WTC11 (cell line): ENCODE data around the gene SNTB2.

Source experiments
- JUN ChIP-seq: sonication (generic); formaldehyde crosslinking; IDR thresholded peaks from 2 replicates; pipeline ENCODE4 v1.8.0; 2023; ENCODE audit warnings: mild to moderate bottlenecking, missing genetic modification reagents
- TF ChIP-seq, protein P1 (sequence below): sonication (generic); formaldehyde crosslinking; conservative IDR thresholded peaks from 2 replicates; pipeline ENCODE4 v1.8.1; 2023; ENCODE audit warnings: mild to moderate bottlenecking, low read depth, missing genetic modification reagents, moderate library complexity
- TF ChIP-seq, protein P2 (sequence below): fragments of 200-600 bp; IDR thresholded peaks from 2 replicates; pipeline ENCODE4 v1.8.0; 2022; ENCODE audit warnings: antibody characterized with exemption

DNA sequence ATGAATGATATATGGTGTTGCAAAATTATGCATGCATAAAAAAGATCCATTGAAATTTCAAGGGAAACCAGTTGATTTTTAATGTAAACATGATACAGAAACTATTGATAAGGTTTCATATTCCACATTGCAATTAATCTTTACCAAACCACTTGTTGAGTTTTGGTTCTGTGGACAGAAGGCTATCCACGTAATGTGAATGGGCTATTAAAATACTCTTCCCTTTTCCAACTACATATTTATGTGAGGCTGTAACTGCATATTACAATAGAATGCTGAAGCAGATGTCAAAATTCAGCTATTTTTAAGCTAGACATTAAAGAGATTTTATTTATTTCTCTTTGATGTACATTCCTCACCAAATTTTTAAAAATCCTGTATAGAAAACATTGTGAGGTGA is 90.4 kb downstream of the SNTB2 start:
- TF ChIP-seq, protein P1, sequence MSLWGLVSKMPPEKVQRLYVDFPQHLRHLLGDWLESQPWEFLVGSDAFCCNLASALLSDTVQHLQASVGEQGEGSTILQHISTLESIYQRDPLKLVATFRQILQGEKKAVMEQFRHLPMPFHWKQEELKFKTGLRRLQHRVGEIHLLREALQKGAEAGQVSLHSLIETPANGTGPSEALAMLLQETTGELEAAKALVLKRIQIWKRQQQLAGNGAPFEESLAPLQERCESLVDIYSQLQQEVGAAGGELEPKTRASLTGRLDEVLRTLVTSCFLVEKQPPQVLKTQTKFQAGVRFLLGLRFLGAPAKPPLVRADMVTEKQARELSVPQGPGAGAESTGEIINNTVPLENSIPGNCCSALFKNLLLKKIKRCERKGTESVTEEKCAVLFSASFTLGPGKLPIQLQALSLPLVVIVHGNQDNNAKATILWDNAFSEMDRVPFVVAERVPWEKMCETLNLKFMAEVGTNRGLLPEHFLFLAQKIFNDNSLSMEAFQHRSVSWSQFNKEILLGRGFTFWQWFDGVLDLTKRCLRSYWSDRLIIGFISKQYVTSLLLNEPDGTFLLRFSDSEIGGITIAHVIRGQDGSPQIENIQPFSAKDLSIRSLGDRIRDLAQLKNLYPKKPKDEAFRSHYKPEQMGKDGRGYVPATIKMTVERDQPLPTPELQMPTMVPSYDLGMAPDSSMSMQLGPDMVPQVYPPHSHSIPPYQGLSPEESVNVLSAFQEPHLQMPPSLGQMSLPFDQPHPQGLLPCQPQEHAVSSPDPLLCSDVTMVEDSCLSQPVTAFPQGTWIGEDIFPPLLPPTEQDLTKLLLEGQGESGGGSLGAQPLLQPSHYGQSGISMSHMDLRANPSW = no peak
- TF ChIP-seq, protein P2, sequence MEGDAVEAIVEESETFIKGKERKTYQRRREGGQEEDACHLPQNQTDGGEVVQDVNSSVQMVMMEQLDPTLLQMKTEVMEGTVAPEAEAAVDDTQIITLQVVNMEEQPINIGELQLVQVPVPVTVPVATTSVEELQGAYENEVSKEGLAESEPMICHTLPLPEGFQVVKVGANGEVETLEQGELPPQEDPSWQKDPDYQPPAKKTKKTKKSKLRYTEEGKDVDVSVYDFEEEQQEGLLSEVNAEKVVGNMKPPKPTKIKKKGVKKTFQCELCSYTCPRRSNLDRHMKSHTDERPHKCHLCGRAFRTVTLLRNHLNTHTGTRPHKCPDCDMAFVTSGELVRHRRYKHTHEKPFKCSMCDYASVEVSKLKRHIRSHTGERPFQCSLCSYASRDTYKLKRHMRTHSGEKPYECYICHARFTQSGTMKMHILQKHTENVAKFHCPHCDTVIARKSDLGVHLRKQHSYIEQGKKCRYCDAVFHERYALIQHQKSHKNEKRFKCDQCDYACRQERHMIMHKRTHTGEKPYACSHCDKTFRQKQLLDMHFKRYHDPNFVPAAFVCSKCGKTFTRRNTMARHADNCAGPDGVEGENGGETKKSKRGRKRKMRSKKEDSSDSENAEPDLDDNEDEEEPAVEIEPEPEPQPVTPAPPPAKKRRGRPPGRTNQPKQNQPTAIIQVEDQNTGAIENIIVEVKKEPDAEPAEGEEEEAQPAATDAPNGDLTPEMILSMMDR = no peak
- TF ChIP-seq JUN (CRISPR knock-in tag) = no peak
